GM21390 (cell line): ENCODE data around the gene TPSG1.
"Not testable (repeated sequence)": the region's sequence is repeated elsewhere in the genome, so short reads cannot be mapped to it uniquely, and the experiment has no call there.

Experiments
- ATAC-seq: cut with Tn5 transposase; IDR thresholded peaks from one replicate; pipeline ENCODE4 v1.9.1; 2021; ENCODE audit not compliant: unreplicated experiment

TPSG1 gene

DNA sequence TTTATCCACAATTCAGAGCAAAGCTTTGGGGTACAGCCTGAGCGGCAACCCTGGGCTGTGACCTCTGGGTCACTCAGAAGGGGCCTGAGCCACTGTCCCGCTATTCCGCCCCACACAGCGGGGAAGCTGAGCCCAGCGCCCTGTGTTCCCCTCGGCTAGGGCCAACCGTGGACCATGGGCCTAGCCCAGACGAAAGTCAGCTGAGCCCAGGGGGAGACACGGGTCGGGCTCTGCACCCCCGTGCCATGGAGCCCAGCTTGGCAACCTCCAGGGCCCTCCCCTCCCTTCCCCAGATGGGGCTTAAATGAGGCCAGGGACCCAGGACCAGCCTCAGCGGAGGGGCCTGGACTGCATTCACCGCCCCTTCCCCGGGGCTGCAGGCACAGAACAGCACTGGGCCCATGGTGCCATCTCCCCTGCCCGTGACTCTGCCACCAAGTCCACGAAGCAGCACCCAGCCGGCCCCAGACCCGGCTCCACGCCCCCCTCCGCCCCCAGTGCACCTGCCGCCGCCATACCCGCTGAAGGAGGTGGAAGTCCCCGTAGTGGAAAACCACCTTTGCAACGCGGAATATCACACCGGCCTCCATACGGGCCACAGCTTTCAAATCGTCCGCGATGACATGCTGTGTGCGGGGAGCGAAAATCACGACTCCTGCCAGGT lies 32.6 kb upstream of the TPSG1 start:
- ATAC-seq = no peak

DNA sequence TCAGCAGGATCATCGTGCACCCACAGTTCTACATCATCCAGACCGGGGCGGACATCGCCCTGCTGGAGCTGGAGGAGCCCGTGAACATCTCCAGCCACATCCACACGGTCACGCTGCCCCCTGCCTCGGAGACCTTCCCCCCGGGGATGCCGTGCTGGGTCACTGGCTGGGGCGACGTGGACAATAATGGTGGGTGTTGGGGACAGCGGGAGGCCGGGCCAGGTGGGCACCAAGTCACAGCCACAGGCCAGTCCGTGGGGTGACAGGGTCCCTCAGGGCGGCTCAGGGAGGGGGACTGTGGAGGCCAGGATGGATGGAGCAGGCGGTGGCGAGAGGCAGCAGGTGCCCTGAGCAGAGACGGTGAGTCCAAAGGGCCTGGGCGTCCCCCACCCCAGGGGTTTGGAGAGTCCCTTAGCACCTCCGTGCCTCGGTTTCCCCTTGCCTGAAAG lies 31.8 kb upstream of the TPSG1 start:
- no peak for ATAC-seq

GRCh38 chr16:1256296-1256873 lies 31.3 kb upstream of the TPSG1 start:
- not testable (repeated sequence) for ATAC-seq

- not testable (repeated sequence) for ATAC-seq
Observed at GRCh38 chr16:1255276-1256122, 30.4 kb upstream of the TPSG1 start, which contains the start of gene TPSD1. TPSD1 (plus strand) TSS chr16:1256069; CDS start chr16:1256281, 212 bp downstream.

- not testable (repeated sequence) for ATAC-seq
Observed at GRCh38 chr16:1254821-1255220, 29.8 kb upstream of the TPSG1 start.

GRCh38 chr16:1253701-1254364 lies 28.8 kb upstream of the TPSG1 start:
- not testable (repeated sequence) for ATAC-seq

DNA sequence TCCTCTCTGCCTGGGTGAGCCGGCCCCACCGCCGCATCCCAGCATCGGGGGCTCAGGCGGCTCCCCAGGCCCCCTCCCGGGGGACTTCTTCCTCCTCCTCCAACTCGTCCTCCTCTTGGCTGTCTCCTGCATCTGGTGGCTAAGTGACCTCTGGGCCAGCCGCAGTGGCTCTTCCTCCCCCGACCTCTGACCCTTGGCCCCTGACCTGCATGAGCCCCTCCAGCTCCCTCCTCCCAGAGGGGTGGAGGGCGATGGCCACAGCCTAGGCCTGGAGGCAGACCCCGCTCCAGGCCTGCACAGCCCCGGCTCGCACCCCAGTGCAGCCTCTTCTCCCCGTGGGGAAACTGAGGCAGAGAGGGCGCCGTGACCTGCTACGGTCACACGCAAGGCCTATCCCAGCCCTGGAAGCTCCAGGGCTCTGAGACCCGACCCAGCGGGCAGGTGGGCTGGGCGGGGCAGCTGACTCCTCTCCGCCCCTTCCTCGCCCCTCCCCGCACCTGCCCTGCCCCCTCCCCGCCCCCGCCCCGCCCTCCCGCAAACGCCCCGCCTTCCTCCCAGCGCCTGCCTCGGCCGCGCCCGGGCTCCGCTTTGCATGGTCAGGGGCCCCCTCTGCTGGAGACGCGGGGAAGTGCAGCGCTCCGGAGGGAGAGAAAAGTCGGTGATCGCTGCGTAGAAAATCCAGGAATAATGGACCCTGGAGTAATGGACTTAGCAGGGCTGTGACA lies 24.1 kb upstream of the TPSG1 start:
- not testable (repeated sequence) for ATAC-seq

GRCh38 chr16:1247903-1248537 lies 23.0 kb upstream of the TPSG1 start:
- not testable (repeated sequence) for ATAC-seq

DNA sequence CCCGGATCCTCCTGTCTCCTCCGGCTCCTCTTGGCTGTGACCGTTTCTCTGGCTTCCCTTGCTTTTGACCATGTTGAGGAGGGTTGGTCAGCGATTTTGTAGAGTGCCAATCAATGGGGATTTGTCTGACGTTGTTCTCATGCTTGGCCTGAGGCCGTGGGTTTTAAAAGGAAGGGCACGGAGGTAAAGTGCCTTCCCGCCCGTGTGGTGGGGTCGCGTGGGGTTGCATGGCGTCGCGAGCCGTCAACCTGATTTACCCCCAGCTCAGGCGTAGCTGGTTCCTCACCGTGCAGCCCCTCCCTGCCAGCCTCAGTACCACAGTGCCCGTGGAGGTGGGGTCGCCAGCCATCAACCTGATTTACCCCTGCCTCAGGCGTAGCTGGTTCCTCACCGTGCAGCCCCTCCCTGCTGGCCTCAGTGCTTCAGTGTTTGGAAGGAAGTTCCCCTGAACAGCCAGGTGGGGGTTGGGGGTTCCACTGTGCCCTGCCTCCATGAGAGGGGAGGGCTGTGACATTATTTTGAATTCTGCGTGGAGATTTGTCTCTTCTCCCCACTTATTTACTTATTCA lies 20.5 kb upstream of the TPSG1 start:
- ATAC-seq = no peak

- ATAC-seq = no peak
Observed at GRCh38 chr16:1244881-1245280, 19.8 kb upstream of the TPSG1 start.

DNA sequence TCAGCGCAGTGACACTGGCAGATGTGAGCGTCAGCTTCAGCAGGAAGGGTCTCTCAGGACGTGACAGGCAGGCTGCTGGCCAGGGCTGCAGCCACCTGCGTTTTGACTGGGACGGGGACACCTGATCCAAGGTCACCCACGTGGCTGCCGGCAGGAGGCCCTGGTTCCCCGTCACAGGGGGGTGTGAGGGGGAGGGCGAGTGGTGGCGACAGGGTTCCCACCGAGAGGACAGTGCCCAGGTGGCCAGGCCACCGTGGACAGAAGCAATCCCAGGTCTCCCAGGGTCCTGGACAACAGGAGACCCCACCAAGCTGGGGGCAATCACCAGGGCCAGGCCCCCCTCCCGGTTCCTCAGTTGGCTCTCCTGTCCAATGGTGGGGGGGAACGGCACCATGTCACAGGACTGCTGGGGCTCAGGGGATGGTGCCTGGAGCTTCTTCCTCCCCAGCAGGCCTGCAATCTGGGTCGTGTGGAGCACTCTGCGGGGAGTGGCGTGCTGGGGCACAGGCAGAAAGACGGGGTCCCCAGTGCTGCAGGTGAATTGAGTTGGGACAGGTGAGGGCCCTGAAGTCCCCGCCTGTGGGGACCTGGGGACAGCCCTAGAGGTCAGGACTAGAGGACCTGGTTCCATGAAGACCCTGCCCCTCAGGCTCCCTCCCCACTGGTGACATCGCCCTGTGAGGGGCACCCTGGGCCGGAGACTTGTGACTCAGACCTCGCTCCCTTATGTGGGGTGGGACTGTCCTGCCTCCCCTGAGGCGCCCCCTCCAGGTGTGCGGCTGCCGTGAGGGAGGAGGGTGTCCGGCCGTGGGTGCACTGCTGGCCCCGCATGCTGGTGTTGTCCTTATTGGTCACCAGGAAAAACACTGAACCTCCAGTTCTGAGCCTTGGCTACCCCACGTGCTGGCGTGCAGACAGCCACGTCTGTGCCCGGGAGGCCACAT lies 19.1 kb upstream of the TPSG1 start:
- not testable (repeated sequence) for ATAC-seq

- ATAC-seq = not testable (repeated sequence)
Observed at GRCh38 chr16:1243363-1243762, 18.3 kb upstream of the TPSG1 start.

- not testable (repeated sequence) for ATAC-seq
Observed at GRCh38 chr16:1241081-1241480, 16.0 kb upstream of the TPSG1 start.

GRCh38 chr16:1240436-1240835 lies 15.4 kb upstream of the TPSG1 start, which contains the start of gene TPSAB1:
TPSAB1 (plus strand) TSS chr16:1240705; CDS start chr16:1240939, 234 bp downstream.
- not testable (repeated sequence) for ATAC-seq

DNA sequence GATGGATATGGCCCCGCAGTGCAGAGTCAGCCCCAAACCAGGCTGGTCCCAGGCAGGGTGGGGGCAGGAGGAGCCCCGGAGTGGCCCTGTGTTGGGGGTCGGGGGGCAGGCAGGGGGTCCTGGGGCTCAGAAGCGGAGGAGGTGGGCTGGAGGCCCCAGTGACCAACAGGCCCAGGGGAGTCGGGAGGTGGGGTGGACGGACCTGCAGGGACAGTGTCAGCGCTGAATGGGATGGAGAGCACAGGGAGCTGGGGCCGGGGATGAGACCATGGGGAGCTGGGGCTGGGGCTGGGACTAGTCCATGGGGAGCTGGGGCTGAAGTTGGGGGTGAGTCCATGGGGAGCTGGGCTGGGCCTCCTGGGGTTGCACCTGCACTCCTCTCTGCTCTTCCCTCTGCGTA lies 14.5 kb upstream of the TPSG1 start:
- ATAC-seq = not testable (repeated sequence)

- not testable (repeated sequence) for ATAC-seq
Observed at GRCh38 chr16:1238909-1239308, 13.8 kb upstream of the TPSG1 start.

DNA sequence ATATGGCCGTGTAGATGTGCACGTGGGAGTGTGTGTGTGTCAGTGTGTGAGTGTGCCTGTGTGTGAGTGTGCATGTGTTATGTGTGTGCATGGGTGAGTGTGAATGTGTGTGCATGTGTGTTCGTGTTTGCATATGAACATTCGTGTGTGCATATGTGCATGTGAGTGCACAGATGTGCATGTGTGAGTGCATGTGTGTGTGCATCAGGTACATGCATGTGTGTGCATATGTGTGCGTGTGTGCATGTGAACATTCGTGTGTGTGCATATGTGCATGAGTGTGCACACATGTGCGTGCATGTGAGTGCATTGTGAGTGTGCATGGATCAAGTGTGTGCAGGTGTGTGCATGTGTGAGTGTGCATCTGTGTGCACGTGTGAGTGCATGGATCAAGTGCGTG lies 12.9 kb upstream of the TPSG1 start:
- no peak for ATAC-seq

GRCh38 chr16:1236659-1237058 lies 11.6 kb upstream of the TPSG1 start:
- not testable (repeated sequence) for ATAC-seq
